ENCODE data around the gene SORCS2.

DNA sequence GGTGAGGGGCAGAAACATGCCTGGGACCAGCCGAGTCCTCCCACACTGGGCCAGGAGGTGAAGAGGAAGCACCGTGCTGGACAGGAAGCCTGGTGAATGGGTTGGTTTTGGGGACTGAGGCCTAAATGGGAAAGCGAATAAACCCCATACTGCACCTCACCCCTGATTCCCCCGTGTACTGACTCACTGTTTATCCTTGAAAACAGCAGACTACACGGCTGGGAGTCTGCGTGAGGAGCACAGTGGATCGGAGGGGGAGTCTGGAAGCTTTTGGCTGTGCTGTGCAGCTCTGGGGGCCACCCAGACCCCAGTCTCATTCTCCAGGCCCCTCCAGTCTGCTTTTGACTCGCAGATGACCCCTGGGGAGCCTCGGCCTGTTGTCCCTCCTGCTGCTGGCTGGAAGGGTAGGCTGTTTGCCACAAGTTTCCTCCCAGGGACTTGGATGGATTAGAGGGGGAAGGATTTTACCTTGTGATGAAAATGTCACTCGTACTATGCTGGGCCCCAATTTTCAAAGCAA, 152.4 kb downstream of the SORCS2 start:
- TF ChIP-seq KLF16 (tag by site-specific recombination; IDR thresholded peaks at IDR 0.05) (no peak), ZNF133 (tag by site-specific recombination; IDR thresholded peaks at IDR 0.05) (no peak), ZFP3 (tag by site-specific recombination; IDR thresholded peaks at IDR 0.05; ENCODE audit: low read depth) (no peak), CTCF (tag by site-specific recombination; IDR thresholded peaks at IDR 0.05) (no peak), KLF9 (tag by site-specific recombination; IDR thresholded peaks at IDR 0.05; ENCODE audit: low read depth) (no peak), ZNF561 (tag by site-specific recombination; IDR thresholded peaks at IDR 0.05; ENCODE audit: borderline replicate concordance) (no peak), PBX3 (CRISPR knock-in tag; IDR thresholded peaks at IDR 0.05) (no peak), ZNF292 (tag by site-specific recombination; IDR thresholded peaks at IDR 0.05; ENCODE audit: borderline replicate concordance, low read depth) (no peak), ZNF514 (tag by site-specific recombination; IDR thresholded peaks at IDR 0.05) (no peak), ZNF138 (tag by site-specific recombination; IDR thresholded peaks at IDR 0.05; ENCODE audit: borderline replicate concordance) (no peak), ZNF239 (tag by site-specific recombination; IDR thresholded peaks at IDR 0.05) (no peak), MZF1 (tag by site-specific recombination; IDR thresholded peaks at IDR 0.05; ENCODE audit: borderline replicate concordance) (no peak)
- TF ChIP-seq, protein P1, sequence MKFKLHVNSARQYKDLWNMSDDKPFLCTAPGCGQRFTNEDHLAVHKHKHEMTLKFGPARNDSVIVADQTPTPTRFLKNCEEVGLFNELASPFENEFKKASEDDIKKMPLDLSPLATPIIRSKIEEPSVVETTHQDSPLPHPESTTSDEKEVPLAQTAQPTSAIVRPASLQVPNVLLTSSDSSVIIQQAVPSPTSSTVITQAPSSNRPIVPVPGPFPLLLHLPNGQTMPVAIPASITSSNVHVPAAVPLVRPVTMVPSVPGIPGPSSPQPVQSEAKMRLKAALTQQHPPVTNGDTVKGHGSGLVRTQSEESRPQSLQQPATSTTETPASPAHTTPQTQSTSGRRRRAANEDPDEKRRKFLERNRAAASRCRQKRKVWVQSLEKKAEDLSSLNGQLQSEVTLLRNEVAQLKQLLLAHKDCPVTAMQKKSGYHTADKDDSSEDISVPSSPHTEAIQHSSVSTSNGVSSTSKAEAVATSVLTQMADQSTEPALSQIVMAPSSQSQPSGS (tag by site-specific recombination; IDR thresholded peaks at IDR 0.05; ENCODE audit: low read depth), result no peak
- TF ChIP-seq, protein P2, sequence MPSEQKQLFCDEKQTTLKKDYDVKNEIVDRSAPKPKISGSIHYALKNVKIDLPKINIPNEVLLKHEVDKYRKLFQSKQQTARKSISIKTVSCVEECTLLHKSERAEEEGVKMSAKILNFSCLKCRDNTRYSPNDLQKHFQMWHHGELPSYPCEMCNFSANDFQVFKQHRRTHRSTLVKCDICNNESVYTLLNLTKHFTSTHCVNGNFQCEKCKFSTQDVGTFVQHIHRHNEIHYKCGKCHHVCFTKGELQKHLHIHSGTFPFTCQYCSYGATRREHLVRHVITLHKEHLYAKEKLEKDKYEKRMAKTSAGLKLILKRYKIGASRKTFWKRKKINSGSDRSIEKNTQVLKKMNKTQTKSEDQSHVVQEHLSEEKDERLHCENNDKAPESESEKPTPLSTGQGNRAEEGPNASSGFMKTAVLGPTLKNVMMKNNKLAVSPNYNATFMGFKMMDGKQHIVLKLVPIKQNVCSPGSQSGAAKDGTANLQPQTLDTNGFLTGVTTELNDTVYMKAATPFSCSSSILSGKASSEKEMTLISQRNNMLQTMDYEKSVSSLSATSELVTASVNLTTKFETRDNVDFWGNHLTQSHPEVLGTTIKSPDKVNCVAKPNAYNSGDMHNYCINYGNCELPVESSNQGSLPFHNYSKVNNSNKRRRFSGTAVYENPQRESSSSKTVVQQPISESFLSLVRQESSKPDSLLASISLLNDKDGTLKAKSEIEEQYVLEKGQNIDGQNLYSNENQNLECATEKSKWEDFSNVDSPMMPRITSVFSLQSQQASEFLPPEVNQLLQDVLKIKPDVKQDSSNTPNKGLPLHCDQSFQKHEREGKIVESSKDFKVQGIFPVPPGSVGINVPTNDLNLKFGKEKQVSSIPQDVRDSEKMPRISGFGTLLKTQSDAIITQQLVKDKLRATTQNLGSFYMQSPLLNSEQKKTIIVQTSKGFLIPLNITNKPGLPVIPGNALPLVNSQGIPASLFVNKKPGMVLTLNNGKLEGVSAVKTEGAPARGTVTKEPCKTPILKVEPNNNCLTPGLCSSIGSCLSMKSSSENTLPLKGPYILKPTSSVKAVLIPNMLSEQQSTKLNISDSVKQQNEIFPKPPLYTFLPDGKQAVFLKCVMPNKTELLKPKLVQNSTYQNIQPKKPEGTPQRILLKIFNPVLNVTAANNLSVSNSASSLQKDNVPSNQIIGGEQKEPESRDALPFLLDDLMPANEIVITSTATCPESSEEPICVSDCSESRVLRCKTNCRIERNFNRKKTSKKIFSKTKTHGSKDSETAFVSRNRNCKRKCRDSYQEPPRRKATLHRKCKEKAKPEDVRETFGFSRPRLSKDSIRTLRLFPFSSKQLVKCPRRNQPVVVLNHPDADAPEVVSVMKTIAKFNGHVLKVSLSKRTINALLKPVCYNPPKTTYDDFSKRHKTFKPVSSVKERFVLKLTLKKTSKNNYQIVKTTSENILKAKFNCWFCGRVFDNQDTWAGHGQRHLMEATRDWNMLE (tag by site-specific recombination; conservative IDR thresholded peaks at IDR 0.05; ENCODE audit: low read depth), result no peak

Measured in HEK293 (cell line).